HG03039 (cell line): ENCODE measurements around the gene MYBBP1A.

Source experiments
- ATAC-seq: cut with Tn5 transposase; IDR thresholded peaks from one replicate; pipeline ENCODE4 v1.9.1; 2021; ENCODE audit warnings: mild to moderate bottlenecking, moderate library complexity; ENCODE audit not compliant: unreplicated experiment

The MYBBP1A gene

GRCh38 chr17:4523946-4524345 is 31.2 kb downstream of the MYBBP1A start:
- no peak for ATAC-seq

- ATAC-seq, result no peak
Observed at GRCh38 chr17:4522661-4523060, 32.5 kb downstream of the MYBBP1A start.

- ATAC-seq, result no peak
Observed at GRCh38 chr17:4520894-4521600, 34.1 kb downstream of the MYBBP1A start.

- ATAC-seq, result no peak
Observed at GRCh38 chr17:4520060-4520893, 34.9 kb downstream of the MYBBP1A start.

- ATAC-seq, result no peak
Observed at GRCh38 chr17:4519361-4519788, 35.8 kb downstream of the MYBBP1A start.

- no peak for ATAC-seq
Observed at GRCh38 chr17:4518901-4519300, 36.3 kb downstream of the MYBBP1A start.

GRCh38 chr17:4516735-4517134 is 38.4 kb downstream of the MYBBP1A start:
- ATAC-seq, result no peak

- ATAC-seq, result no peak
Observed at GRCh38 chr17:4515501-4515900, 39.7 kb downstream of the MYBBP1A start.

GRCh38 chr17:4514779-4515178 is 40.4 kb downstream of the MYBBP1A start:
- ATAC-seq, result no peak

GRCh38 chr17:4514206-4514605 is 41.0 kb downstream of the MYBBP1A start:
- no peak for ATAC-seq

GRCh38 chr17:4513113-4514032 is 41.8 kb downstream of the MYBBP1A start:
- no peak for ATAC-seq

- ATAC-seq, result no peak
Observed at GRCh38 chr17:4512156-4513112, 42.8 kb downstream of the MYBBP1A start.

- no peak for ATAC-seq
Observed at GRCh38 chr17:4511199-4511932, 43.8 kb downstream of the MYBBP1A start.

- no peak for ATAC-seq
Observed at GRCh38 chr17:4510618-4510941, 44.6 kb downstream of the MYBBP1A start.

- no peak for ATAC-seq
Observed at GRCh38 chr17:4509923-4510617, 45.1 kb downstream of the MYBBP1A start.

GRCh38 chr17:4509401-4509800 is 45.8 kb downstream of the MYBBP1A start:
- ATAC-seq, result no peak

GRCh38 chr17:4508207-4508606 is 47.0 kb downstream of the MYBBP1A start:
- ATAC-seq, result no peak

GRCh38 chr17:4507361-4508111 is 47.6 kb downstream of the MYBBP1A start:
- ATAC-seq, result no peak
